Activated CD4-positive, alpha-beta memory T cell treated with anti-CD3 and anti-CD28 coated beads for 36 hours (primary cell): ENCODE results near the gene CRHR2. TPM values are rescaled to one million over a fixed set of nuclear protein-coding genes. Genes with fewer than 3 reads are reported as not detected.

Experiments used
- CTCF ChIA-PET: fragments of 350-600 bp; sonication (Branson Sonifier 250); formaldehyde crosslinking; loops from one replicate; lab custom pipeline; 2021; ENCODE audit warnings: antibody characterized with exemption, inconsistent platforms; lab: Charles Lee
- POLR2A ChIA-PET: fragments of 350-600 bp; sonication (Branson Sonifier 250); formaldehyde crosslinking; loops from one replicate; lab custom pipeline; 2021; ENCODE audit warnings: antibody characterized with exemption; lab: Charles Lee
- DNase-seq: peaks from one replicate; pipeline ENCODE4 v3.0.0-alpha.2; 2020
- H3K27ac Mint-ChIP-seq: one replicate; pipeline ENCODE4 v1.8.0; 2021; ENCODE audit warnings: mixed read lengths
- H3K27me3 Mint-ChIP-seq: one replicate; pipeline ENCODE4 v1.8.0; 2021; ENCODE audit warnings: mixed read lengths
- H3K36me3 Mint-ChIP-seq: one replicate; pipeline ENCODE4 v1.8.0; 2021; ENCODE audit warnings: mixed read lengths
- H3K4me1 Mint-ChIP-seq: one replicate; pipeline ENCODE4 v1.8.0; 2021; ENCODE audit warnings: low read depth, mixed read lengths
- H3K4me3 Mint-ChIP-seq: one replicate; pipeline ENCODE4 v1.8.0; 2021; ENCODE audit warnings: mild to moderate bottlenecking, mixed read lengths
- H3K9me3 Mint-ChIP-seq: one replicate; pipeline ENCODE4 v1.8.0; 2021; ENCODE audit warnings: mixed read lengths
- intact Hi-C: fragments of 100-400 bp; cut with micrococcal nuclease; formaldehyde crosslinking; loops from one replicate; pipeline ENCODE4 v1.15.1; 2023
- total RNA-seq, 2 experiments: library from RNA; stranded (reverse); gene quantifications; one replicate each; pipeline ENCODE4 v1.2.3, GENCODE V29; 2021

Gene CRHR2
- under 1 TPM in 1 of 2 experiments, not detected in 1; 0.07 TPM for total RNA-seq

DNA sequence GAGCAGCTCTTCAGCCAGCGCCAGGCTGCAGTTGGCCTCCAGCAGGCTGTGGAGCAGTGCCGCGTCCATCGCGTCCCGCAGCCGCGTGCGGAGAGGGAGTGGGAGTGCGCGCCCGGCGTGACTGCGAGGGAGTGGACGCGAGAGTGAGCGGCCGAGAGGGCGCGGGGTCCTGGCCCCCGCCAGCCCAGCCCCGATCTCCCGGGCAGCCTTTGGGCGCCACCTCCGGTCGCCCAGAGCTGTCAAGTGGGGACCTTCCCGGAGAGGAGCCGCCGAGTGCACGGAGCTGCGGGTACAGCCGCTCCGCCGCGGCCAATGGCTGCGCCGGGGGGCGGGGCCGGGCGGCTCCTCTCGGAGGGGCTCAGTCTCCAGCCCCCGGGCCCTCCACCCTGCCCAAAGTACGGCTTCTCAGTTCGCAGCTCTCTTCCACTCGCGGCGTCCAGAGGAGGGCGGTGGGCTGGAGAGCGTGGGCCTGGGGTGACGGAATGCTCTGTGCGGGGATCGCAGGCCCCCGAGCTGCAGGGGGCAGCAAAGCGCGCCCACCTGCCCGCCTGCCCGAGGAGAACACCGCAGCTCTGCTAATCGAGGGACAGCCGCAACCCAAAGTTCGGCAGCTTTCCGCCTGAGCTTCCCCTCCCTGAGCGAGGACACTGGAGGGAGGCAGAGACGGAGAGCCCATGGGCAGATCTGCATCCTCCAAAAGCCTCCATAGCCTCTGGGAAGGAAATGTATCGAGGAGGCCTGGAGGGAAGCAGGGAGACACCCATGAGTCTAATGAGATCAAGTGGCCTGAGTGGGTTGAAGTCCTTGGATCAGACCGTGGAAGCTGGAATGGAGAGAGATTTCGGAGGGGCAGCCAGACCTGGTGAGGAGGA, at the start of gene CRHR2:
Gene CRHR2, minus strand, starts transcription at position 245 of the 872 bp plus-strand sequence. Its CDS starts 176 bp downstream, at position 69.
- POLR2A ChIA-PET: interaction anchor here (1.1 kb wide), 1 partner anchor 55 kb away, joined by 3 read pairs; no protein-coding TSS in a partner anchor
- Mint-ChIP-seq H3K4me3 (peak within 1 kb of the TSS; percentile 47), H3K4me1 (peaks cover 11% of the 10 kb centered on the region), H3K9me3 (no peaks in the 10 kb centered on the region), H3K27me3 (peaks cover 51% of the 10 kb centered on the region), H3K36me3 (no peaks in the 10 kb centered on the region), H3K27ac (no peak within 1 kb of the TSS)
- peak; percentile 48 for DNase-seq
- CTCF ChIA-PET: interaction anchor here (1.5 to 1.9 kb wide), 3 partner anchors 21 to 59 kb away, joined by 4 to 12 read pairs (median 7); no protein-coding TSS in a partner anchor
- intact Hi-C loops: loop anchor here (5.0 kb wide), 1 partner anchor 60 kb away; no protein-coding TSS in a partner anchor

DNA sequence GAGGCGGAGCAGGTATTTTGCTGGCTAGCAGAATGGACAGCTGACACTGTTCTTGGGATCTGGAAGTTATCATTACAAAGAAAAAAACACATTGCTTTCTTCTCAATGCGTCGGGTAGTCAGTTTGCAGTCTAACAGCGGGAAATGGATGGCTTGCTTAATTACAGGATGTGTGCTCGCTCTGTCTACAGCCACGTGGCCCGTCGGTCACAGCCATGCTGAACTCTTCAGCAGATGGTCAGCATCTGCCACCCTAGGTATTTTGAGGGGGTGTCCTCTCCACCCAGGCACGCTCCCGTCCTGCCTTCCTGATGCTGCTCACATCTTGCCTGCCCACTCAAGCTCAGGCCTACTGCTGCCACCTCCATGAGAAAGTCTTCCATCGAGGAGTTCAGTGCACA, 49.3 kb upstream of the CRHR2 start:
- ChIA-PET CTCF (interaction anchor here (5.5 kb wide), 1 partner anchor 8 kb away, joined by 48 read pairs; no protein-coding TSS in a partner anchor), POLR2A (no interaction called here)
- Mint-ChIP-seq H3K36me3 (no peaks in the 10 kb centered on the region), H3K9me3 (no peaks in the 10 kb centered on the region), H3K4me3 (no peak overlapping the region), H3K27me3 (no peaks in the 10 kb centered on the region), H3K27ac (peak overlapping the region; percentile 50), H3K4me1 (peaks cover 33% of the 10 kb centered on the region)
- DNase-seq: no peak
- intact Hi-C loops: loop anchor here (10.0 kb wide), 1 partner anchor 107 kb away; no protein-coding TSS in a partner anchor

DNA sequence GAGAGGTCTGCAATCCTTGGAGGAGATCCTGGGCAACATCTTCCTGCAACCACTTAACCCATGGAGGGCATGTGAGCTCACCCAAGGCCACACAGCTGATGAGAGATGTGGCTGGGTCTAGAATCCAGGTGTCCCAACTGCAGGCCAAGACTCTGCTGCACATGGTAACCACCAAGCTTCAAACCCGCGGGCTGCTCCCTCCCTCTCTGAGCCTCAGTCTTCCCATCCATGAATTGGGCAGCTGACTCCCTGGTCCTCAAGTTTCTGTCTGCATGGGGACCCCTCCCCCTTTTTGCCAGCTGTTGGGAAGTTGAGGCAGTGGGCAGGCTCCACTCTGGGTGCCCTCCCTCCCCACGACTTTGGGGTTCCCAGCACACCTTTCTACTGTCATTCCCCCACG, 48.7 kb upstream of the CRHR2 start:
- H3K4me1 Mint-ChIP-seq: peaks cover 38% of the 10 kb centered on the region
- H3K4me3 Mint-ChIP-seq: no peak overlapping the region
- no peaks in the 10 kb centered on the region for H3K36me3 Mint-ChIP-seq
- no peaks in the 10 kb centered on the region for H3K27me3 Mint-ChIP-seq
- ChIA-PET CTCF (interaction anchor here (0.9 to 5.5 kb wide), 2 partner anchors 9 to 184 kb away, joined by 3 to 48 read pairs; no protein-coding TSS in a partner anchor), POLR2A (no interaction called here)
- no peaks in the 10 kb centered on the region for H3K9me3 Mint-ChIP-seq
- no peak for DNase-seq
- no peak overlapping the region for H3K27ac Mint-ChIP-seq
- intact Hi-C loops: loop anchor here (10.0 kb wide), 1 partner anchor 106 kb away; no protein-coding TSS in a partner anchor

DNA sequence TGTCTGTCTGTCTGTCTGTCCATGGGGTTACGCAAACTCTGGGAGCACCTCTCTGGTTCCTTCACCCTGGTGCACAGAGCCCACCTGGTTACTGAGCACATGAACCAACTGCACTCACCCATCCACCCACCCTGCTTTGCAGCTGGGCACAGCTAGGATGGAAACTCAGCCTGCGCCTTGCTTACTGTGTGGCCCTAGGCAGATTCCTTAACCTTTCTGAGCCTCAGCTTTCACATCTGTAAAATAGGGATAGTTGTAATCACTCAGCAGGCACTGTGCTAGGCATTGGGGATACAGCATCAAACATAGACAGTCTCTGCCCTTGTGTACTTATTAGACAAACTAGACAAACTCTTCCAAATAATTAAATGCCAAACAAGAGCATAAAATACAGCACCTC, 47.8 kb upstream of the CRHR2 start:
- no peak for DNase-seq
- no peak overlapping the region for H3K27ac Mint-ChIP-seq
- ChIA-PET CTCF (interaction anchor here (5.5 kb wide), 1 partner anchor 10 kb away, joined by 48 read pairs; no protein-coding TSS in a partner anchor), POLR2A (no interaction called here)
- H3K36me3 Mint-ChIP-seq: no peaks in the 10 kb centered on the region
- H3K4me3 Mint-ChIP-seq: no peak overlapping the region
- H3K4me1 Mint-ChIP-seq: peaks cover 44% of the 10 kb centered on the region
- no peaks in the 10 kb centered on the region for H3K27me3 Mint-ChIP-seq
- no peaks in the 10 kb centered on the region for H3K9me3 Mint-ChIP-seq
- intact Hi-C loops: loop anchor here (10.0 kb wide), 1 partner anchor 105 kb away; no protein-coding TSS in a partner anchor

DNA sequence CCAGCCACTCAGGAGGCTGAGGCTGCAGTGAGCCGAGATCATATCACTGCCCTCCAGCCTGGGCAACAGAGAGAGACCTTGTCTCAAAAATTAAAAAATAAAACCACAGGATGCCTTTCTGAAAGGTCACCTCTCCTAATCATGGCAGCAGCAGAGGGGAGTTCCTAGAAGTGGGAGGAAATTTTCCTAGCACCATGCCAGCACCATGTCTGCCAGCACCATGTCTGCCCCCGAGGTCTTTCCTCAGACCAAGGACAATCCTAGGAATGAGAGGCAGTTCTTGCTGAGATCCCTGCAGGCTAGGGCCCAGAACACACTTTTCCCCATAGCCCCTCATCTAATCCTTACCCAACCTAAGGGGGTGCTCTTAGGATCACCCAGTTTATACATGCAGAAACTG, 47.4 kb upstream of the CRHR2 start:
- Mint-ChIP-seq H3K27me3 (no peaks in the 10 kb centered on the region), H3K9me3 (no peaks in the 10 kb centered on the region), H3K4me1 (peaks cover 44% of the 10 kb centered on the region), H3K27ac (no peak overlapping the region), H3K4me3 (no peak overlapping the region), H3K36me3 (no peaks in the 10 kb centered on the region)
- CTCF ChIA-PET: interaction anchor here (5.5 kb wide), 1 partner anchor 10 kb away, joined by 48 read pairs; no protein-coding TSS in a partner anchor
- intact Hi-C loops: loop anchor here (10.0 kb wide), 1 partner anchor 105 kb away; no protein-coding TSS in a partner anchor
- POLR2A ChIA-PET: no interaction called here
- DNase-seq: no peak

DNA sequence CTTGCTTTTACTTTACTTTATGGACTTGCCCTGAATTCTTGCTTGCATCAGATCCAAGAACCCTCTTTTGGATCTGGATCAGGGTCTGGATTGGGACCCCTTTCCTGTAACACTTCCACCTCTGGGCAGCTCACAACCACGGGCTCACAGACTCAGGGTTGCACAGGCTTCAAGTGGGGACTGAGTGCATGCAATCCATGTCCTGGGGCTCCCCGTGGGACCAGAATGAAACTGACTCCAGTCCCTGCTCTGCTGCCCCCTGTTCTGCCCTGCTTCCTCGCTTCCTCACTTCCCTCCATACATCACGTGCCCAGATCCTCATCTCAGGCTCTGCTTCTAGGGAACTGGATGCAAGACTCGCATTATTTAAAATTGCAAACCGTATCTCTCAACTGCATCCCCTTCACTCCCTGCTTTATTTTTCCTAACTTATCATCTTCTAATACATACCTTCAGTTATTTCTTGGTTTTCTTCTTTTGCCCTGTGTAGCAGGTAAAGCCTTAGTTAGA, 46.4 kb upstream of the CRHR2 start:
- POLR2A ChIA-PET: no interaction called here
- no peak overlapping the region for H3K27ac Mint-ChIP-seq
- intact Hi-C loops: no loop called here

DNA sequence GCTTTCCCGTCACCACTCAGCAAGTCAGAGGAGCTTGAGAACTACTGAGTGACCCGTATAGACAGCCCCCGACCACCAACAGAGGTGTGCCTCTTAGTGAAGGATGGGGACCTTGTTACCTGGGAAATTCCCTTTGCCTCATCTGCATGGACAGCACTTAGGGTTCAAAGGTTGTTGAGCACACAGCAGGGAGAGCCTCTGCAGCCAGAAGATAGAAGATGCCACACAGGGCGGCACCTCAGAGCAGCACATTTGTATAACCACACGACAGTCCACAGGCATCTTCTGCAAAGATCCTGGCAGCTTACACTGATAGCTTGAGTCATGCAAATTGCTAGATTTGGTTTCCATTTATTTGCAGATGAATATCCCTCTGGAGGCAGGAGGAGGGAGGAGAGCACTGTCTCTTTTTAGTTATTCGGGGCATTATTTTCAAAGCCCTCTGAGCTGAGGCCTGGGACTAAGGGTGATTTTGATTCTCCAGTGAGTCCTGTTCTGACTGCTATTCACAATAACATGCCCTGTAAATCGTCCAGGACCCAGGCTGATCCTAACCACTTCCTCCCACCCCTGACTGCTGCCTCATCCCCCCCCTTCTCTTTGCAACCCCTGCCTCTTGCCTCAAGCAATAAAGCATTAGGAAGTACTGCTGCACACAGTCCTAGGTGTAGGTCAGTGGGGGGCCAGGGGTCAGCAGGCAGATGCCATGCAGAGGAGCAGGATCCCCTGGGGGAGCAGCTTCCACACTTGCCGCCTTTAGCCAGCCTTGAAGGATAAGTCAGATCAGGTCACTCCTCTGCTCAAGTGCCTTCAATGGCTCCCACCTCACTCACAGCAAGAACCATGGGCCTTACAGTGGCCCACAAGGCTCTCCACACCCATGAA, 45.0 kb upstream of the CRHR2 start:
- peak; percentile 71 for DNase-seq
- CTCF ChIA-PET: interaction anchor here (0.6 to 5.5 kb wide), 3 partner anchors 12 to 256 kb away, joined by 3 to 48 read pairs (median 4); no protein-coding TSS in a partner anchor
- POLR2A ChIA-PET: interaction anchor here (0.7 kb wide), 1 partner anchor 11 kb away, joined by 3 read pairs; no protein-coding TSS in a partner anchor
- H3K9me3 Mint-ChIP-seq: no peaks in the 10 kb centered on the region
- H3K36me3 Mint-ChIP-seq: no peaks in the 10 kb centered on the region
- peak overlapping the region; percentile 79 for H3K27ac Mint-ChIP-seq
- peaks cover 44% of the 10 kb centered on the region for H3K4me1 Mint-ChIP-seq
- peak overlapping the region; percentile 65 for H3K4me3 Mint-ChIP-seq
- intact Hi-C loops: loop anchor here (1.0 to 2.0 kb wide), 2 partner anchors 11 to 133 kb away; partner anchors contain the start of gene GARS1
- H3K27me3 Mint-ChIP-seq: no peaks in the 10 kb centered on the region

More for the DNA sequence above, 46.4 kb upstream of the CRHR2 start:
- no peak overlapping the region for H3K4me3 Mint-ChIP-seq
- no peaks in the 10 kb centered on the region for H3K9me3 Mint-ChIP-seq
- CTCF ChIA-PET: interaction anchor here (5.5 kb wide), 1 partner anchor 11 kb away, joined by 48 read pairs; no protein-coding TSS in a partner anchor
- H3K36me3 Mint-ChIP-seq: no peaks in the 10 kb centered on the region
- DNase-seq: no peak
- H3K4me1 Mint-ChIP-seq: peaks cover 44% of the 10 kb centered on the region
- no peaks in the 10 kb centered on the region for H3K27me3 Mint-ChIP-seq

DNA sequence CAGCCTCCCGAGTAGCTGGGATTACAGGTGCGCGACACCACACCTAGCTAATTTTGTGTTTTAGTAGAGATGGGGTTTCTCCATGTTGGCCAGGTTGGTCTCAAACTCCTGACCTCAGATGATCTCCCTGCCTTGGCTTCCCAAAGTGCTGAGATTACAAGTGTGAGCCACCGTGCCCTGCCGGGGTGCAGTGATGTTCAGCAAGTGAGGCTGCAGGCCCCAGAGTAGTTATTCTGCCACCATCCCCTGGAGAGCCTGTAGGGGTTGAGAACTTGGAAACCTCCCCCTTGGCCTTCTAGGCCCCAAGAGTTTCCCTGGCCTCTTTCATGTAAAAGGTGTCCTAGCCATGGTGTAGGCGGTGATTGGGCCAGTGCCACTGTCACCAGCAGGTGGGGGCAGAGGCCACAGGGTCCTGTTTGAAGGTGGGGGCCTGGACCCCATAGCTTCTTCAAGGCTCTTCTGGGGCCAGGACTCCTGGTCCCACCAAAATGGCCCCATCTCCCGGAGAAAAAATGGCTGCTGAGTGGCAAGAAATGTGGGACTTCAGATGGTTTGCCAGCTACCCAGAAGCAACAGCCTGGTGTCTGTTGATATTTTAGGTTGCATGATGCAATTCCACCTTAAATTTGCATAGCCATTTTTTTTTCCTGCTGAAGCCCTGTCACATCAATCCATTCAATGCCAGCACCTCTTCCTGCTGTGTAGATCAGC, 44.2 kb upstream of the CRHR2 start:
- Mint-ChIP-seq H3K36me3 (no peaks in the 10 kb centered on the region), H3K9me3 (no peaks in the 10 kb centered on the region), H3K4me3 (peak overlapping the region; percentile 65), H3K4me1 (peaks cover 38% of the 10 kb centered on the region), H3K27ac (peak overlapping the region; percentile 79), H3K27me3 (no peaks in the 10 kb centered on the region)
- DNase-seq: peak; percentile 42
- CTCF ChIA-PET: interaction anchor here (0.6 to 5.5 kb wide), 3 partner anchors 13 to 257 kb away, joined by 3 to 48 read pairs (median 4); no protein-coding TSS in a partner anchor
- POLR2A ChIA-PET: no interaction called here
- intact Hi-C loops: loop anchor here (1.0 to 2.0 kb wide), 2 partner anchors 12 to 132 kb away; partner anchors contain the start of gene GARS1

DNA sequence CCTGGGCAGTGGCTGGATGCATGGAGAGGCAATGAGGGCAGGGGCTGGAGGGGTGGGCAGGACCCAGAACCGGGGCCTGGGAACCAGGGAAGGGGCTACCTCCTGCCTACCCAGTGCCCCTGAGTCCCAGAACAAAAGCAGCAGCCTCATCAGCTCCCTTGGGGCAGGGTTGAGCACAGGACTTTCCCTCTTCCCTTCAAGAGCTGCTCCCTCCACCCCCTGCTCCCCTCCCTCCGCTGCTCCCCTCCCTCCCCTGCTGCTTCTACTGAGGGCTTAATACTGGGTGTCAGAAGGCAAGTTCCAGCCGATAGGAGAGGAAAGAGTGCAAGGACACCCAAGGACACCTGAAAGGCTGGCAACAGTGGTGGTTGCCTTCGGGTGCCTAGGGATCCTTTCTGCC, 41.5 kb upstream of the CRHR2 start:
- Mint-ChIP-seq H3K9me3 (peaks cover 12% of the 10 kb centered on the region), H3K36me3 (peaks cover 15% of the 10 kb centered on the region), H3K4me3 (no peak overlapping the region), H3K27ac (no peak overlapping the region), H3K27me3 (no peaks in the 10 kb centered on the region), H3K4me1 (peaks cover 32% of the 10 kb centered on the region)
- ChIA-PET CTCF (interaction anchor here (3.3 kb wide), 1 partner anchor 17 kb away, joined by 14 read pairs; no protein-coding TSS in a partner anchor), POLR2A (no interaction called here)
- intact Hi-C loops: no loop called here
- DNase-seq: no peak

DNA sequence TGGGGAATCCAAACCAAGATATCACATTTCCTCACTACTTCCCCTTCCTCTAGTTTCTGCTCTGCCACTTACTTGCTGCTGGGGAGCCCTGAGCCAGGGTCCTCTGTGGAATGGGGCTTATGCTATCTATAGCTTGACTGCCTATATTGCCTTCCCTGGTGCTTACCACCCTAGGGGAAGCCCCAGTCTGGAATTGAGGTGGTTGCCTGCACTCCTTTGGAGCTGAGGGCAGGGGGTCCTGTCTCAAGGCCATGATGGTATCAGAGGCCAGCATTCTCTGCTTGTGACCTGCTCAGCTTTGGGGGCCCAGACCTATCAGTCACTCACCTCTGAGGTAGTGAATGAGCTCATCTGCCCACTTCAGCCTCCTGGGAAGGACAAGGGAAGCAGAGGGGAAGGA, 40.4 kb upstream of the CRHR2 start:
- no peak overlapping the region for H3K4me3 Mint-ChIP-seq
- no peak overlapping the region for H3K27ac Mint-ChIP-seq
- no peaks in the 10 kb centered on the region for H3K27me3 Mint-ChIP-seq
- H3K36me3 Mint-ChIP-seq: peaks cover 26% of the 10 kb centered on the region
- peaks cover 23% of the 10 kb centered on the region for H3K9me3 Mint-ChIP-seq
- POLR2A ChIA-PET: no interaction called here
- intact Hi-C loops: no loop called here
- peaks cover 21% of the 10 kb centered on the region for H3K4me1 Mint-ChIP-seq
- no peak for DNase-seq
- CTCF ChIA-PET: interaction anchor here (3.3 kb wide), 1 partner anchor 18 kb away, joined by 14 read pairs; no protein-coding TSS in a partner anchor
